Stimulated activated CD8-positive, alpha-beta memory T cell treated with anti-CD3 and anti-CD28 coated beads, Interleukin-7, amount 100 ng/mL, for 4 hours (primary cell): ENCODE measurements around the gene ADGRL3.
"Not testable (repeated sequence)": the region's sequence is repeated elsewhere in the genome, so short reads cannot be mapped to it uniquely, and the experiment has no call there.

Experiments used
- DNase-seq, 2 donors: peaks; one replicate each; pipeline ENCODE4 v3.0.0-alpha.2; 2020; ENCODE audit warnings: low read depth in 2 of 2

The ADGRL3 gene

GRCh38 chr4:61753739-61754138 is 553.6 kb downstream of the ADGRL3 start:
- no peak for DNase-seq

- not testable (repeated sequence) for DNase-seq
Measured at GRCh38 chr4:61756937-61757336, 556.8 kb downstream of the ADGRL3 start.

GRCh38 chr4:61757983-61758382 is 557.9 kb downstream of the ADGRL3 start:
- DNase-seq: not testable (repeated sequence)

- DNase-seq: not testable (repeated sequence)
Measured at GRCh38 chr4:61758596-61758995, 558.5 kb downstream of the ADGRL3 start.

- not testable (repeated sequence) for DNase-seq
Measured at GRCh38 chr4:61759245-61759644, 559.1 kb downstream of the ADGRL3 start.

- not testable (repeated sequence) for DNase-seq
Measured at GRCh38 chr4:61759885-61760284, 559.8 kb downstream of the ADGRL3 start.

GRCh38 chr4:61760820-61761219 is 560.7 kb downstream of the ADGRL3 start:
- no peak for DNase-seq

GRCh38 chr4:61762722-61763627 is 562.8 kb downstream of the ADGRL3 start:
- DNase-seq: no peak

GRCh38 chr4:61763682-61764081 is 563.6 kb downstream of the ADGRL3 start:
- no peak for DNase-seq

GRCh38 chr4:61764090-61764489 is 564.0 kb downstream of the ADGRL3 start:
- not testable (repeated sequence) for DNase-seq

GRCh38 chr4:61769444-61770167 is 569.5 kb downstream of the ADGRL3 start:
- DNase-seq: not testable (repeated sequence)

- DNase-seq: no peak
Measured at GRCh38 chr4:61770456-61770855, 570.3 kb downstream of the ADGRL3 start.

GRCh38 chr4:61771056-61771455 is 570.9 kb downstream of the ADGRL3 start:
- no peak for DNase-seq

GRCh38 chr4:61772126-61772525 is 572.0 kb downstream of the ADGRL3 start:
- no peak for DNase-seq

- no peak for DNase-seq
Measured at GRCh38 chr4:61773655-61774245, 573.6 kb downstream of the ADGRL3 start.

GRCh38 chr4:61782133-61782532 is 582.0 kb downstream of the ADGRL3 start:
- no peak for DNase-seq

- DNase-seq: no peak
Measured at GRCh38 chr4:61783050-61783449, 582.9 kb downstream of the ADGRL3 start.

GRCh38 chr4:61785761-61786160 is 585.6 kb downstream of the ADGRL3 start:
- no peak for DNase-seq

- DNase-seq: no peak
Measured at GRCh38 chr4:61786211-61786610, 586.1 kb downstream of the ADGRL3 start.

GRCh38 chr4:61795998-61796397 is 595.9 kb downstream of the ADGRL3 start:
- no peak for DNase-seq

- no peak for DNase-seq
Measured at GRCh38 chr4:61799794-61800193, 599.7 kb downstream of the ADGRL3 start.

GRCh38 chr4:61805227-61805626 is 605.1 kb downstream of the ADGRL3 start:
- DNase-seq: no peak
